HCT116 (cell line): ENCODE data around the gene GLYR1. TPM values are rescaled to one million over a fixed set of nuclear protein-coding genes. Genes with fewer than 3 reads are reported as not detected.

Source experiments
- ATAC-seq: fragments of 200-7000 bp; cut with Tn5 transposase; 2 replicates; pipeline ENCODE4 v1.9.1; 2020; ENCODE audit warnings: mild to moderate bottlenecking, moderate library complexity
- BruUV-seq: library from RNA; stranded (reverse); fragments of 400-500 nt; replicated peaks from 2 replicates; lab custom pipeline; 2021; lab: Mats Ljungman, UMichigan
- CTCF ChIA-PET: fragments of 300-600 bp; sonication (Branson Sonifier 250); formaldehyde crosslinking; loops from one replicate; lab custom pipeline; 2021; ENCODE audit warnings: antibody characterized with exemption; lab: Charles Lee
- POLR2A ChIA-PET: fragments of 300-600, 350-600 bp; sonication (Branson Sonifier 250); formaldehyde crosslinking; loops from one replicate; lab custom pipeline; 2021; ENCODE audit warnings: antibody characterized with exemption; lab: Charles Lee
- RAD21 ChIA-PET, 2 experiments: fragments of 300-600 bp; sonication (Branson Sonifier 250); formaldehyde crosslinking; loops; one replicate each; lab custom pipeline; 2023; ENCODE audit warnings: low total read pairs in 2 of 2; ENCODE audit not compliant: uncharacterized antibody in 2 of 2, unreplicated experiment in 2 of 2, low non-redundant PET in 1 of 2; lab: Charles Lee
- DNase-seq: peaks from one replicate; pipeline ENCODE4 v3.0.0-alpha.2; 2010; ENCODE audit warnings: low read depth, low spot score
- H2AFZ ChIP-seq: fragments of 200-600 bp; shearing (Covaris generic), sonication (generic); 2 replicates; pipeline ENCODE4 v1.6.1; 2017; ENCODE audit warnings: low read depth, mixed run types, mixed read lengths, antibody characterized with exemption, low read length; ENCODE audit not compliant: poor library complexity, severe bottlenecking
- H3K27ac ChIP-seq: 2 replicates; pipeline ENCODE4 v1.5.1; 2012; ENCODE audit warnings: low read depth, low read length
- H3K27me3 ChIP-seq: fragments of 200-600 bp; sonication (generic); 2 replicates; pipeline ENCODE4 v1.6.1; 2016; ENCODE audit warnings: mixed run types, low read length, mixed read lengths; ENCODE audit not compliant: insufficient read depth
- H3K36me3 ChIP-seq, 2 experiments: fragments of 200-500 bp in 1 of 2; fragments of 200-600 bp in 1 of 2; sonication (Bioruptor generic) in 1 of 2; sonication (generic) in 1 of 2; 2 replicates each; pipeline versions ENCODE4 v1.5.1 to v1.6.1; 2014 to 2016; ENCODE audit warnings: low read length in 2 of 2, inconsistent platforms in 1 of 2, mixed read lengths in 1 of 2, mixed run types in 1 of 2; ENCODE audit not compliant: insufficient read depth in 2 of 2, control insufficient read depth in 1 of 2
- H3K4me1 ChIP-seq, 2 experiments: fragments of 200-600 bp in 1 of 2; sonication (generic) in 1 of 2; 2 replicates each; pipeline versions ENCODE4 v1.5.1 to v1.6.1; 2012 to 2017; ENCODE audit warnings: low read length in 2 of 2, inconsistent platforms in 1 of 2, mild to moderate bottlenecking in 1 of 2, mixed read lengths in 1 of 2, mixed run types in 1 of 2, moderate library complexity in 1 of 2; ENCODE audit not compliant: insufficient read depth in 2 of 2, control insufficient read depth in 1 of 2
- H3K4me2 ChIP-seq: fragments of 200-600 bp; sonication (generic); 2 replicates; pipeline ENCODE4 v1.6.1; 2017; ENCODE audit warnings: mixed run types, low read length, mixed read lengths
- H3K4me3 ChIP-seq, 2 experiments: fragments of 200-600 bp in 1 of 2; sonication (generic) in 1 of 2; replicated peaks in 1 of 2; 2 replicates each; pipeline ENCODE4 v1.5.1; 2011 to 2016; ENCODE audit warnings: low read length in 2 of 2, control low read depth in 1 of 2, low read depth in 1 of 2, mild to moderate bottlenecking in 1 of 2, mixed read lengths in 1 of 2, mixed run types in 1 of 2
- H3K79me2 ChIP-seq: fragments of 200-600 bp; sonication (generic); 2 replicates; pipeline ENCODE4 v1.6.1; 2017; ENCODE audit warnings: mild to moderate bottlenecking, mixed run types, low read length, moderate library complexity, mixed read lengths; ENCODE audit not compliant: insufficient read depth
- H3K9ac ChIP-seq: fragments of 200-600 bp; sonication (generic); 2 replicates; pipeline ENCODE4 v1.6.1; 2016; ENCODE audit warnings: low read length, mixed read lengths
- H3K9me2 ChIP-seq: fragments of 200-600 bp; sonication (generic), shearing (Covaris generic); 2 replicates; pipeline ENCODE4 v1.6.1; 2017; ENCODE audit warnings: mixed run types, mild to moderate bottlenecking, moderate library complexity; ENCODE audit not compliant: insufficient read depth
- H3K9me3 ChIP-seq, 2 experiments: fragments of 200-500 bp in 1 of 2; fragments of 200-600 bp in 1 of 2; sonication (Bioruptor generic) in 1 of 2; sonication (generic) in 1 of 2; 2 replicates each; pipeline ENCODE4 v1.6.1; 2014 to 2017; ENCODE audit warnings: low read length in 2 of 2, mixed read lengths in 2 of 2, inconsistent platforms in 1 of 2, low read depth in 1 of 2, mild to moderate bottlenecking in 1 of 2, mixed run types in 1 of 2, moderate library complexity in 1 of 2; ENCODE audit not compliant: control insufficient read depth in 1 of 2, insufficient read depth in 1 of 2
- H4K20me1 ChIP-seq: fragments of 200-600 bp; sonication (generic), shearing (Covaris generic); 2 replicates; pipeline ENCODE4 v1.6.1; 2017; ENCODE audit warnings: mixed run types, mild to moderate bottlenecking, moderate library complexity; ENCODE audit not compliant: insufficient read depth
- EGR1 ChIP-seq: IDR thresholded peaks from 2 replicates; pipeline ENCODE4 v1.6.1; 2012; ENCODE audit warnings: low read depth
- EZH2 ChIP-seq: fragments of 200-600 bp; sonication (generic); IDR thresholded peaks from 2 replicates; pipeline ENCODE4 v1.6.1; 2017; ENCODE audit warnings: antibody characterized with exemption, mixed run types
- EZH2phosphoT487 ChIP-seq: fragments of 200-600 bp; IDR thresholded peaks from 2 replicates; pipeline ENCODE4 v1.6.1; 2018; ENCODE audit warnings: antibody characterized with exemption, borderline replicate concordance
- FOSL1 ChIP-seq: IDR thresholded peaks from 2 replicates; pipeline ENCODE4 v1.6.1; 2012; ENCODE audit warnings: low read depth
- JUND ChIP-seq: IDR thresholded peaks from 2 replicates; pipeline ENCODE4 v1.6.1; 2012
- MAX ChIP-seq: IDR thresholded peaks from 2 replicates; pipeline ENCODE4 v1.6.1; 2012
- POLR2A ChIP-seq: IDR thresholded peaks from 2 replicates; pipeline ENCODE4 v1.7.0; 2011; ENCODE audit warnings: borderline replicate concordance; ENCODE audit not compliant: insufficient read depth, insufficient read length; ENCODE audit errors: extremely low read depth
- POLR2AphosphoS5 ChIP-seq: IDR thresholded peaks from 2 replicates; pipeline ENCODE4 v1.6.1; 2011; ENCODE audit warnings: mild to moderate bottlenecking, low read depth, low read length, moderate library complexity
- SP1 ChIP-seq: IDR thresholded peaks from 2 replicates; pipeline ENCODE4 v1.6.1; 2012; ENCODE audit warnings: low read depth
- TCF7L2 ChIP-seq: IDR thresholded peaks from 2 replicates; pipeline ENCODE4 v1.7.0; 2011; ENCODE audit warnings: borderline replicate concordance, inconsistent platforms; ENCODE audit not compliant: insufficient read depth, insufficient read length; ENCODE audit errors: extremely low read depth
- YY1 ChIP-seq: IDR thresholded peaks from 2 replicates; pipeline ENCODE4 v1.6.1; 2011; ENCODE audit warnings: low read length, low read depth, moderate library complexity, mild to moderate bottlenecking; ENCODE audit not compliant: insufficient replicate concordance; ENCODE audit errors: extremely low read depth
- ZBTB33 ChIP-seq: IDR thresholded peaks from 2 replicates; pipeline ENCODE4 v1.6.1; 2011; ENCODE audit warnings: mild to moderate bottlenecking, low read length, moderate library complexity; ENCODE audit not compliant: insufficient replicate concordance; ENCODE audit errors: extremely low read depth
- ZFX ChIP-seq: fragments of 450-650 bp; IDR thresholded peaks from 2 replicates; pipeline ENCODE4 v1.6.1; 2017
- intact Hi-C: fragments of 100-400 bp; cut with micrococcal nuclease; formaldehyde crosslinking; loops from 2 replicates; pipeline ENCODE4 v1.10.0; 2022
- total RNA-seq: library from RNA; stranded (reverse); gene quantifications from one replicate; pipeline ENCODE4 v1.2.1, GENCODE V29; 2021; ENCODE audit not compliant: unreplicated experiment

The GLYR1 gene
- total RNA-seq, 1 experiment from 2014 or later, result 50.0 TPM

- CTCF ChIA-PET, result interaction anchor here (1.0 kb wide), 1 partner anchor 241 kb away, joined by 3 read pairs; no protein-coding TSS in a partner anchor
- BruUV-seq, result no TSS peak
Observed at GRCh38 chr16:4801962-4802658, 45.0 kb downstream of the GLYR1 start, which contains the start of gene ROGDI. Gene ROGDI, minus strand, starts transcription at chr16:4802633. Its CDS starts 62 bp downstream, at chr16:4802571.

GRCh38 chr16:4801051-4801961 is 45.8 kb downstream of the GLYR1 start:
- no peaks in the 10 kb centered on the region for H3K79me2 ChIP-seq
- BruUV-seq, result no TSS peak
- no peaks in the 10 kb centered on the region for H3K9me2 ChIP-seq
- peak overlapping the region; percentile 76 for H3K9ac ChIP-seq
- peak overlapping the region; percentile 97 for H3K4me2 ChIP-seq
- ATAC-seq (no peak), DNase-seq (no peak)
- no peak overlapping the region for H2AFZ ChIP-seq
- peaks cover 3 to 6% of the 10 kb centered on the region in 2 experiments; a peak in 2 of 4 replicates for H3K36me3 ChIP-seq
- ChIA-PET RAD21 (no interaction called here), CTCF (no interaction called here), POLR2A (interaction anchor here (1.5 kb wide), 1 partner anchor 67 kb away, joined by 5 read pairs; the partner anchor contains the start of genes ANKS3 and DNAAF8)
- H3K27me3 ChIP-seq, result no peaks in the 10 kb centered on the region
- peaks cover 13 to 20% of the 10 kb centered on the region in 2 experiments for H3K4me1 ChIP-seq
- H3K27ac ChIP-seq, result peak overlapping the region; percentile 89
- H3K4me3 ChIP-seq, result peak overlapping the region; percentile 60 to 62
- no peaks in the 10 kb centered on the region for H3K9me3 ChIP-seq
- intact Hi-C loops, result no loop called here
- no peaks in the 10 kb centered on the region for H4K20me1 ChIP-seq
- TF ChIP-seq SP1 (no peak), EGR1 (no peak), JUND (no peak), FOSL1 (no peak), MAX (no peak), ZFX (no peak), EZH2 (no peak), TCF7L2 (no peak), EZH2phosphoT487 (no peak), ZBTB33 (no peak)

More at GRCh38 chr16:4801962-4802658, 45.0 kb downstream of the GLYR1 start, which contains the start of gene ROGDI:
- no peaks in the 10 kb centered on the region for H3K9me3 ChIP-seq
- H3K36me3 ChIP-seq, result peaks cover 3 to 7% of the 10 kb centered on the region in 2 experiments; a peak in 2 of 4 replicates
- peaks cover 13 to 20% of the 10 kb centered on the region in 2 experiments for H3K4me1 ChIP-seq
- peak within 1 kb of the TSS; percentile 66 for H2AFZ ChIP-seq
- RAD21 ChIA-PET, result interaction anchor here (1.2 to 1.5 kb wide), 2 partner anchors 33 to 35 kb away, joined by 3 read pairs; partner anchors contain the start of gene ZNF500 (in 1 of the 2)
- H3K9ac ChIP-seq, result peak within 1 kb of the TSS; percentile 76
- no peak; the same call in 1 of the 2 replicates for TF ChIP-seq MAX
- TF ChIP-seq POLR2A, result peak; percentile 19
- TF ChIP-seq POLR2AphosphoS5, result peak; percentile 66
- TF ChIP-seq YY1, result peak; percentile 28
- H4K20me1 ChIP-seq, result no peaks in the 10 kb centered on the region
- DNase-seq, result peak; percentile 64
- H3K4me3 ChIP-seq, result peak within 1 kb of the TSS; percentile 60 to 62
- no peaks in the 10 kb centered on the region for H3K27me3 ChIP-seq
- ATAC-seq, result peak; percentile 76
- no peaks in the 10 kb centered on the region for H3K9me2 ChIP-seq
- peak within 1 kb of the TSS; percentile 97 for H3K4me2 ChIP-seq
- POLR2A ChIA-PET, result interaction anchor here (1.5 to 1.6 kb wide), 2 partner anchors 68 to 143 kb away, joined by 5 to 6 read pairs; partner anchors contain the start of genes ANKS3 and DNAAF8
- intact Hi-C loops, result loop anchor here (1.0 kb wide), 1 partner anchor 68 kb away; the partner anchor contains the start of genes ANKS3 and DNAAF8
- peak within 1 kb of the TSS; percentile 89 for H3K27ac ChIP-seq
- H3K79me2 ChIP-seq, result no peaks in the 10 kb centered on the region
